ENCODE data around the gene DMGDH. TPM values are rescaled to one million over a fixed set of nuclear protein-coding genes. Genes with fewer than 3 reads are reported as not detected.

DMGDH gene
- total RNA-seq, 2 donors from 2014 or later = 0.95 TPM

GRCh38 chr5:78953092-78953800 lies 116.2 kb downstream of the DMGDH start:
- no peak for DNase-seq
- intact Hi-C loops (cut with DNase I, micrococcal nuclease) = no loop called here
- ATAC-seq = no peak

Other genes with a start within 250 kb of the DMGDH start
- 1 to 10 TPM; 8.2 to 9.7 TPM for gene ARSB, start 84.4 kb downstream of the DMGDH start, total RNA-seq
- gene BHMT2, start 93 bp upstream of the DMGDH start, total RNA-seq = 1 to 10 TPM in 1 of 2 donors, under 1 TPM in 1; 0.98 to 1.6 TPM
- gene BHMT, start 42.1 kb upstream of the DMGDH start, total RNA-seq = under 1 TPM in 1 of 2 donors, not detected in 1; 0.28 TPM
- gene JMY, start 166.5 kb upstream of the DMGDH start, total RNA-seq = 1 to 10 TPM; 4.5 to 9.2 TPM